ENCODE results near the gene C1QTNF6. TPM values are rescaled to one million over a fixed set of nuclear protein-coding genes. Genes with fewer than 3 reads are reported as not detected.
A peak's percentile ranks its signal among the peaks of the same experiment; 100 is the strongest.

Gene C1QTNF6
- total and polyA plus RNA-seq, 2 of the 8 experiments (the other 6 are each of a cell fraction or from before 2014, with no cell fraction given), result 3.1 to 6.5 TPM

GRCh38 chr22:37146507-37147180 is 41.4 kb downstream of the C1QTNF6 start:
- FAIRE-seq (no peak), DNase-seq (ENCODE audit: low read depth in 1 of 2, low spot score in 2 of 2) (no peak)
- CTCF ChIA-PET (ENCODE audit: partially characterized antibody), result interaction anchor here (0.6 to 2.7 kb wide), 11 partner anchors 10 to 148 kb away, joined by 3 to 8 read pairs (median 3); no protein-coding TSS in a partner anchor
- Histone ChIP-seq H2BK5ac (ENCODE audit: low read depth, low read length) (no peak overlapping the region), H4K5ac (ENCODE audit: insufficient read length, low read depth, low read length) (no peak overlapping the region), H3K4me2 (ENCODE audit: insufficient read depth in 1 of 2, low read depth in 2 of 2, low read length in 2 of 2) (no peak overlapping the region), H3K79me1 (ENCODE audit: low read depth, low read length) (no peaks in the 10 kb centered on the region), H3K27me3 (replicated peaks in 1 of 4; ENCODE audit: control insufficient read depth in 3 of 4, extremely low read depth in 1 of 4, insufficient read depth in 3 of 4, low read length in 3 of 4) (no peaks in the 10 kb centered on the region), H3K4ac (replicated peaks; ENCODE audit: insufficient read length, low read depth, low read length) (no peak overlapping the region), H3K14ac (ENCODE audit: insufficient read length) (no peak overlapping the region), H2AK5ac (ENCODE audit: low read depth, low read length) (no peak overlapping the region), H3K18ac (ENCODE audit: extremely low read depth, low read length) (no peak overlapping the region), H3K36me3 (ENCODE audit: control insufficient read depth in 2 of 4, insufficient read depth in 4 of 4, low read length in 3 of 4) (no peaks in the 10 kb centered on the region), H3K4me1 (replicated peaks in 1 of 4; ENCODE audit: control insufficient read depth in 3 of 4, insufficient read depth in 4 of 4, low read length in 3 of 4) (peaks cover 0 to 11% (median 2%) of the 10 kb centered on the region in 4 experiments; a peak in 5 of 7 replicates), H3K9me3 (ENCODE audit: insufficient read depth in 2 of 2, low read depth in 1 of 2, low read length in 1 of 2) (no peaks in the 10 kb centered on the region), H3K27ac (ENCODE audit: low read depth, low read length) (no peak overlapping the region), H4K91ac (replicated peaks; ENCODE audit: insufficient read length, low read length) (peak overlapping the region; percentile 73), H3K79me2 (ENCODE audit: control insufficient read depth in 1 of 2, insufficient read depth in 2 of 2, low read length in 2 of 2) (no peaks in the 10 kb centered on the region), H3K56ac (replicated peaks; ENCODE audit: insufficient read length, low read depth, low read length) (no peak overlapping the region), H3K23ac (ENCODE audit: insufficient read length) (no peak overlapping the region), H3K23me2 (ENCODE audit: low read depth, low read length) (no peaks in the 10 kb centered on the region), H3K9ac (replicated peaks in 1 of 4; ENCODE audit: extremely low read depth in 1 of 4, low read depth in 3 of 4, low read length in 3 of 4) (no peak overlapping the region), H3K4me3 (ENCODE audit: extremely low read depth in 1 of 4, insufficient read depth in 2 of 4, low read depth in 3 of 4, low read length in 4 of 4) (no peak overlapping the region), H2BK12ac (ENCODE audit: low read depth, low read length) (0 out of 2 replicates have a peak overlapping the region, but pooled peaks have one; percentile 50), H2BK20ac (ENCODE audit: low read length) (no peak overlapping the region), H2BK120ac (replicated peaks; ENCODE audit: low read depth, low read length) (no peak overlapping the region), H4K8ac (ENCODE audit: extremely low read depth, insufficient read depth, low read length) (no peak overlapping the region), H2AFZ (ENCODE audit: low read length) (no peak overlapping the region), H2BK15ac (ENCODE audit: low read length) (no peak overlapping the region), H4K20me1 (replicated peaks in 1 of 2; ENCODE audit: control insufficient read depth in 1 of 2, insufficient read depth in 2 of 2, low read length in 2 of 2) (no peaks in the 10 kb centered on the region)
- WGBS, 2 experiments (ENCODE audit: extremely low coverage in 1 of 2, insufficient coverage in 1 of 2, insufficient read length in 1 of 2, insufficient replicate concordance in 2 of 2, low coverage in 1 of 2, low lambda C conversion rate in 2 of 2, missing lambda C conversion rate in 1 of 2), result 88% methylated on average over 15 of the region's 16 CpGs; no CpG with 5 or more reads in 1 of the 2 experiments
- POLR2A ChIA-PET (ENCODE audit: partially characterized antibody), result interaction anchor here (1.1 to 2.2 kb wide), 2 partner anchors 17 to 129 kb away, joined by 3 to 7 read pairs; no protein-coding TSS in a partner anchor

Measured in H1 (cell line).